ENCODE results near the gene GAL3ST2.
"Not testable (repeated sequence)": the region's sequence is repeated elsewhere in the genome, so short reads cannot be mapped to it uniquely, and the experiment has no call there.

GAL3ST2 gene

GRCh38 chr2:241739651-241740050 is 37.0 kb upstream of the GAL3ST2 start:
- Histone ChIP-seq H3F3A (ENCODE audit: insufficient read depth) (no peaks in the 10 kb centered on the region), H3K79me2 (ENCODE audit: insufficient read depth, low read length) (peaks cover 6% of the 10 kb centered on the region; the same call in 1 of the 2 replicates), H2AFZ (ENCODE audit: low read depth, low read length, severe bottlenecking) (no peak overlapping the region), H3K27me3 (ENCODE audit: low read length) (no peaks in the 10 kb centered on the region), H3K9ac (ENCODE audit: low read length) (no peak overlapping the region), H4K20me1 (ENCODE audit: low read depth, low read length) (no peaks in the 10 kb centered on the region), H3K36me3 (ENCODE audit: low read length) (no peaks in the 10 kb centered on the region), H3K9me2 (replicated peaks; ENCODE audit: insufficient read depth, low read length) (no peaks in the 10 kb centered on the region), H3K4me2 (ENCODE audit: low read depth, low read length, poor library complexity, severe bottlenecking) (no peak overlapping the region), H3K27ac (ENCODE audit: low read depth, low read length) (no peak overlapping the region), H3K9me3 (ENCODE audit: insufficient read depth, low read length) (no peaks in the 10 kb centered on the region), H3K4me3 (ENCODE audit: insufficient read depth, low read length, poor library complexity, severe bottlenecking) (no peak overlapping the region)
- TF ChIP-seq EZH2phosphoT487 (conservative IDR thresholded peaks at IDR 0.05; ENCODE audit: low read length) (no peak), CTCF (IDR thresholded peaks at IDR 0.05; ENCODE audit: insufficient read depth, low read length, poor library complexity, severe bottlenecking) (no peak)

DNA sequence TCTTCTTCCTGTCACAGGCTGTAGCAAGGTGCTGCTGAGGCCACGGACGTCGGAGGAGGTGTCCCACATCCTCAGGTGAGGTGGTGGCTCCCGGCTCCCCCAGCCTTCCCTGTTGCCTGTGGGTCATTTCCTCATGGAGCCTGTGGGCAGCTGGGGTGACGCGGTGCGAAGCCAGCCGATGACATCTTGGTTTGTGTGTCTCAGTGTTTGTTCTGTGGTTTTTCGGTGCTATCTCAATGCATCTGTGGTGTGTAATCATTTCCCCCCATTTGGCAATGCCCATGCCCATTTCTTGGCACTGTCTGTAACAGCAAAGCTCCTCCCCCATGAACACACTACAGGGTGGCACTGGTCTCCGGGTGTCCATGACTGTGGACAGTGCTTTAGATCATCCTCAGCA is 35.6 kb upstream of the GAL3ST2 start:
- Histone ChIP-seq H3K4me3 (ENCODE audit: insufficient read depth, low read length, poor library complexity, severe bottlenecking) (no peak overlapping the region), H3K27me3 (ENCODE audit: low read length) (no peaks in the 10 kb centered on the region), H3K27ac (ENCODE audit: low read depth, low read length) (no peak overlapping the region), H3K9me3 (ENCODE audit: insufficient read depth, low read length) (no peaks in the 10 kb centered on the region), H3K9me2 (replicated peaks; ENCODE audit: insufficient read depth, low read length) (no peaks in the 10 kb centered on the region), H2AFZ (ENCODE audit: low read depth, low read length, severe bottlenecking) (no peak overlapping the region), H4K20me1 (ENCODE audit: low read depth, low read length) (no peaks in the 10 kb centered on the region), H3K9ac (ENCODE audit: low read length) (no peak overlapping the region), H3K79me2 (ENCODE audit: insufficient read depth, low read length) (peaks cover 6% of the 10 kb centered on the region; the same call in 1 of the 2 replicates), H3F3A (ENCODE audit: insufficient read depth) (no peaks in the 10 kb centered on the region), H3K4me2 (ENCODE audit: low read depth, low read length, poor library complexity, severe bottlenecking) (no peak overlapping the region), H3K36me3 (ENCODE audit: low read length) (0 out of 2 replicates have a peak, but pooled peaks cover 3% of the 10 kb centered on the region)
- no peak for TF ChIP-seq EZH2phosphoT487 (conservative IDR thresholded peaks at IDR 0.05; ENCODE audit: low read length)
- no peak for TF ChIP-seq CTCF (IDR thresholded peaks at IDR 0.05; ENCODE audit: insufficient read depth, low read length, poor library complexity, severe bottlenecking)

DNA sequence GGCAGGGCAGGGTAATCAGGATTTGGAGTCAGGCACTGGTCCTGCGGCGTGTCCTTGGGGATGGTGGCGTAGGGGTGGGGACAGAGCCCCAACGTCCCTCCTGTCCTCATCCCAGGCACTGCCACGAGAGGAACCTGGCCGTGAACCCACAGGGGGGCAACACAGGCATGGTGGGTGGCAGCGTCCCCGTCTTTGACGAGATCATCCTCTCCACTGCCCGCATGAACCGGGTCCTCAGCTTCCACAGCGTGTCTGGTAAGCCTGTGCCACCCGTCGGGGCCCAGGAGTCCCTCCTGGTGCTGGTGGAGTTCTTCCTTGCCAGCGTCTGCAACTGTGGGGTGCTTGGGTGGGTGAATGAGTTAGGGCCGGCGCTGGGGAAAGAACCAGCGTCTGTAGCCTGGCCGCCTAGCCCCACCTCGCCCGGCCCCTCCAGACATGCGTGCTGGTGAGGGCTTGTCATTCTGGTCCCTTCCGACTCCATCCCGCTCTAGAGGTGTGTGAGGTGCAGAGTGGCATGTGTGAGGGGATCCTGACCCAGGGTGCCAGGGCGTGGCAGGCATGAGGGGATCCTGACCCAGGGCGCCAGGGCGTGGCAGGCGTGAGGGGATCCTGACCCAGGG is 34.2 kb upstream of the GAL3ST2 start:
- no peak overlapping the region for H3K4me2 ChIP-seq (ENCODE audit: low read depth, low read length, poor library complexity, severe bottlenecking)
- no peak overlapping the region for H3K9ac ChIP-seq (ENCODE audit: low read length)
- no peak overlapping the region for H3K27ac ChIP-seq (ENCODE audit: low read depth, low read length)
- H3K36me3 ChIP-seq (ENCODE audit: low read length), result 0 out of 2 replicates have a peak, but pooled peaks cover 3% of the 10 kb centered on the region
- H3K9me2 ChIP-seq (replicated peaks; ENCODE audit: insufficient read depth, low read length), result no peaks in the 10 kb centered on the region
- no peak for TF ChIP-seq CTCF (IDR thresholded peaks at IDR 0.05; ENCODE audit: insufficient read depth, low read length, poor library complexity, severe bottlenecking)
- no peak for TF ChIP-seq EZH2phosphoT487 (conservative IDR thresholded peaks at IDR 0.05; ENCODE audit: low read length)
- H3K27me3 ChIP-seq (ENCODE audit: low read length), result no peaks in the 10 kb centered on the region
- no peaks in the 10 kb centered on the region for H3K9me3 ChIP-seq (ENCODE audit: insufficient read depth, low read length)
- no peak overlapping the region for H2AFZ ChIP-seq (ENCODE audit: low read depth, low read length, severe bottlenecking)
- peaks cover 6% of the 10 kb centered on the region; the same call in 1 of the 2 replicates for H3K79me2 ChIP-seq (ENCODE audit: insufficient read depth, low read length)
- no peaks in the 10 kb centered on the region for H4K20me1 ChIP-seq (ENCODE audit: low read depth, low read length)
- no peaks in the 10 kb centered on the region for H3F3A ChIP-seq (ENCODE audit: insufficient read depth)
- no peak overlapping the region for H3K4me3 ChIP-seq (ENCODE audit: insufficient read depth, low read length, poor library complexity, severe bottlenecking)

- not testable (repeated sequence) for H3K27me3 ChIP-seq (ENCODE audit: low read length); H4K20me1 ChIP-seq (ENCODE audit: low read depth, low read length); H3K27ac ChIP-seq (ENCODE audit: low read depth, low read length); H3K4me2 ChIP-seq (ENCODE audit: low read depth, low read length, poor library complexity, severe bottlenecking); H3K9me3 ChIP-seq (ENCODE audit: insufficient read depth, low read length); H3K79me2 ChIP-seq (ENCODE audit: insufficient read depth, low read length); H3K9ac ChIP-seq (ENCODE audit: low read length); H2AFZ ChIP-seq (ENCODE audit: low read depth, low read length, severe bottlenecking); H3F3A ChIP-seq (ENCODE audit: insufficient read depth); H3K4me3 ChIP-seq (ENCODE audit: insufficient read depth, low read length, poor library complexity, severe bottlenecking); H3K9me2 ChIP-seq (replicated peaks; ENCODE audit: insufficient read depth, low read length); H3K36me3 ChIP-seq (ENCODE audit: low read length)
Measured at GRCh38 chr2:241743008-241743407, 33.6 kb upstream of the GAL3ST2 start.

Measured in SU-DHL-6 (cell line).